BLaER1 treated with 17β-estradiol and CSF1 and Interleukin-3, amounts not matched to agents 10 nM and 100 nM (cell line): ENCODE measurements around the gene LKAAEAR1.

Source experiments
- H3K27ac ChIP-seq, 11 experiments: shearing (Covaris generic); formaldehyde crosslinking; 2 replicates each; pipeline ENCODE4 v1.8.1; 2022
- H3K27me3 ChIP-seq, 11 experiments: shearing (Covaris generic); formaldehyde crosslinking; 2 replicates each; pipeline ENCODE4 v1.8.1; 2022
- H3K36me3 ChIP-seq, 11 experiments: shearing (Covaris generic); formaldehyde crosslinking; 2 replicates each; pipeline ENCODE4 v1.8.1; 2022
- H3K4me1 ChIP-seq, 10 experiments: shearing (Covaris generic); formaldehyde crosslinking; 2 replicates each; pipeline ENCODE4 v1.8.1; 2022
- H3K4me2 ChIP-seq, 11 experiments: shearing (Covaris generic); formaldehyde crosslinking; 2 replicates each; pipeline ENCODE4 v1.8.1; 2022
- H3K4me3 ChIP-seq, 10 experiments: shearing (Covaris generic); formaldehyde crosslinking; 2 replicates each; pipeline ENCODE4 v1.8.1; 2022
- H3K9ac ChIP-seq, 11 experiments: shearing (Covaris generic); formaldehyde crosslinking; 2 replicates each; pipeline ENCODE4 v1.8.1; 2022
- H3K9me3 ChIP-seq, 11 experiments: shearing (Covaris generic); formaldehyde crosslinking; replicated peaks in 1 of 11; 2 replicates each; pipeline ENCODE4 v1.8.1; 2022
- H4K20me1 ChIP-seq, 11 experiments: shearing (Covaris generic); formaldehyde crosslinking; 2 replicates each; pipeline ENCODE4 v1.8.1; 2022
- Cebpa-rat ChIP-seq, 11 experiments: shearing (Covaris generic); IDR thresholded peaks; 2 replicates each; pipeline ENCODE4 v1.8.1; 2022

Gene LKAAEAR1

GRCh38 chr20:64052987-64053840, 31.0 kb downstream of the LKAAEAR1 start:
- Histone ChIP-seq H3K4me1 (peaks cover 45 to 92% (median 84%) of the 10 kb centered on the region in 10 experiments), H3K4me2 (peak overlapping the region; percentile 62 to 92 (median 81); a peak in 21 of 22 replicates), H4K20me1 (peaks cover 0 to 17% (median 4%) of the 10 kb centered on the region in 11 experiments; a peak in 11 of 22 replicates), H3K9ac (peak overlapping the region in 8 of 11 experiments; percentile 20 to 65 (median 44); a peak in 10 of 22 replicates), H3K27me3 (peaks cover 47 to 74% (median 61%) of the 10 kb centered on the region in 11 experiments), H3K9me3 (no peaks in the 10 kb centered on the region), H3K36me3 (no peaks in the 10 kb centered on the region), H3K27ac (peak overlapping the region in 2 of 11 experiments; percentile 36 to 65; a peak in 4 of 22 replicates), H3K4me3 (peak overlapping the region in 1 of 10 experiments; percentile 55; a peak in 1 of 20 replicates)
- TF ChIP-seq Cebpa-rat (IDR thresholded peaks at IDR 0.05) = no peak

- no peak overlapping the region for H3K27ac ChIP-seq
- peak overlapping the region in 6 of 11 experiments; percentile 81 to 98 (median 88); a peak in 9 of 22 replicates for H3K4me2 ChIP-seq
- no peak overlapping the region for H3K4me3 ChIP-seq
- no peak for TF ChIP-seq Cebpa-rat (IDR thresholded peaks at IDR 0.05)
- peaks cover 55 to 82% (median 70%) of the 10 kb centered on the region in 11 experiments for H3K27me3 ChIP-seq
- no peaks in the 10 kb centered on the region for H3K36me3 ChIP-seq
- peaks cover 0 to 25% (median 6%) of the 10 kb centered on the region in 11 experiments; a peak in 10 of 22 replicates for H4K20me1 ChIP-seq
- 0 out of 22 replicates have a peak overlapping the region, but pooled peaks of 1 of the 11 experiments have one; percentile 29 for H3K9ac ChIP-seq
- H3K4me1 ChIP-seq = peaks cover 36 to 89% (median 80%) of the 10 kb centered on the region in 10 experiments
- H3K9me3 ChIP-seq = no peaks in the 10 kb centered on the region
Observed at GRCh38 chr20:64052326-64052722, 31.9 kb downstream of the LKAAEAR1 start.

DNA sequence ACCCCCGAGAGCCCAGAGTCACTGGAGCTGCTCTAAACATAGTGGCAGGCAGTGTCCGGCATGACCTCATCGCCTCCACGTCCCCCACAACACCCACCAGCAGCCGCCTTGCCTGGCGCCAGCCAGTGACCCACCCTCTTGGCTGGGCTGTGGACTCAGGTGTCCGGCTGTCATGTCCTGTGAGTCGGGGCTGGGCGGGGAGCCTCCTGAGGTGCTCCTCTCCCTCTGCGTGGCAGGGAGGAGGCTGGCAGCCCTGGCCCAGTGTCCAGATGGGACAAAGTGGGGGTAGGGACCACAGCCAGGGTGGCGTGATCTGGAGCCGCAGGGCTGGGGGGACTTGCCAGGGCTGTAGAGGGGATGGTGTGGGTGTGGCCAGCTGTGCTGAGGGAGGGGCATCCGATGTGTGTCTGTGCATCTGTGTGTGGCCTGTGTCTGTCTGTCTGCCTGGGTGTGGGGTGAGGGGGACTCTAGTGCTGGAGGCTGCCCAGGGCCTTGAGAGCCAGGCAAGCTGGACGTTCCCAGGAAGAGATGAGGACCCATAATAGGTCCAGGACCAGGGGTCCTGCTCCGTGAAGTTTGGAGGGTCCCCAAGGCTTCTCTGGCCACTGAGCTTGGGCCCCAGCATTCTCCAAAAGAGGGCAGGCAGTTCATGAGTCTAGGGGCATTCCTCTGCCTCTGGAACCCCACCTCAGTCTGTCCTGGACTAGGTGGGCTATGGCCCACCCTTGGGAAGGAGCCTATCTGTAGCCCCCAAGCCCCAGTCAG, 32.5 kb downstream of the LKAAEAR1 start:
- Histone ChIP-seq H3K36me3 (no peaks in the 10 kb centered on the region), H3K4me3 (no peak overlapping the region), H3K27me3 (peaks cover 61 to 88% (median 76%) of the 10 kb centered on the region in 11 experiments), H4K20me1 (peaks cover 0 to 31% (median 6%) of the 10 kb centered on the region in 11 experiments; a peak in 10 of 22 replicates), H3K4me2 (peak overlapping the region in 8 of 11 experiments; percentile 4 to 98 (median 90); a peak in 15 of 22 replicates), H3K9ac (no peak overlapping the region), H3K9me3 (no peaks in the 10 kb centered on the region), H3K4me1 (peaks cover 30 to 83% (median 75%) of the 10 kb centered on the region in 10 experiments), H3K27ac (no peak overlapping the region)
- no peak for TF ChIP-seq Cebpa-rat (IDR thresholded peaks at IDR 0.05)

GRCh38 chr20:64051033-64051452, 33.2 kb downstream of the LKAAEAR1 start:
- Histone ChIP-seq H3K36me3 (no peaks in the 10 kb centered on the region), H3K27me3 (peaks cover 68 to 95% (median 83%) of the 10 kb centered on the region in 11 experiments), H3K27ac (no peak overlapping the region), H3K4me3 (no peak overlapping the region), H3K4me1 (peaks cover 23 to 76% (median 68%) of the 10 kb centered on the region in 10 experiments), H4K20me1 (peaks cover 0 to 36% (median 6%) of the 10 kb centered on the region in 11 experiments; a peak in 10 of 22 replicates), H3K4me2 (peak overlapping the region in 10 of 11 experiments; percentile 76 to 98 (median 89); a peak in 18 of 22 replicates), H3K9ac (peak overlapping the region in 3 of 11 experiments; percentile 16 to 71 (median 61); a peak in 2 of 22 replicates), H3K9me3 (no peaks in the 10 kb centered on the region)
- TF ChIP-seq Cebpa-rat (IDR thresholded peaks at IDR 0.05) = no peak

DNA sequence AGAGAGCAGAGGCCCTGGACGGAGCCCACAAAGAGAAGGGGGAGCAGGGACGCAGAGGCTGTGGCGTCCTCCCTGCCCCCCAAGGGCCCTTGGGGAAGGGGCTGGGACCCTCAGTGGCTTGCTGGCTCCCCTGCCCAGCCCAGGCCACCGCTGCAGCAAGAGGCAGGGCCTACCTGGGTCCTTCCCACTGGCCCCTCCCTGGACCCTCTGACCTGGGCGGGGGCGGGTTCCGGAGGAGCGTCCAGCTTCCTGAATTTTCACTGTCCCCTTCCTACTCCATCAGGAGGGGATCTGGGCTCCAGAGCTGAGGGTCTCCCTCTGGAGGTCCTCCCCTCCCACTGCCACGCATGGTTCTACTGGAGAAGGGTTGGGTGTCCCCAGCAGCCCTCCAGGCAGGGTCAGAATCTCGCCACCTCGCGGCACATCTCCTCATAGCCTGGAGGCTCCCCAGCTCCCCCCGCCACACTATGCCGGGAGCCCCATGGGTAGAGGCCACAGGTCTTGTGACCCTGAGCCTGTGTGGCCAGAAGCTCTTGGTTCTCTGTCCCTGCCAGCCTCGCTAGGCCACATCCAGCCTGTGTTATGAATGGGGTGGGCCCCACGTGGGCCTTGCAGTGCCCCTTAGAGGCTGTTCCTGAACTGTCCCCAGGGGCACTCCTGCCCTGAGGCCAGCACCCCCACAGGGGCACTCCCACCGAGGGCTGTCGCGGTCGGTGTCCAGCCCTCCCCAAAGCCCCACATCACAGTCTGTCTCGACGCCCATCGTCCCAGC, 33.8 kb downstream of the LKAAEAR1 start:
- H3K4me3 ChIP-seq = peak overlapping the region in 7 of 10 experiments; percentile 54 to 69 (median 61); a peak in 12 of 20 replicates
- peak overlapping the region; percentile 76 to 98 (median 86) for H3K4me2 ChIP-seq
- no peak overlapping the region for H3K27ac ChIP-seq
- H3K4me1 ChIP-seq = peaks cover 19 to 76% (median 65%) of the 10 kb centered on the region in 10 experiments
- peaks cover 73 to 95% (median 89%) of the 10 kb centered on the region in 11 experiments for H3K27me3 ChIP-seq
- no peaks in the 10 kb centered on the region for H3K36me3 ChIP-seq
- H3K9ac ChIP-seq = peak overlapping the region in 7 of 11 experiments; percentile 35 to 71 (median 55); a peak in 11 of 22 replicates
- peaks cover 0 to 39% (median 6%) of the 10 kb centered on the region in 11 experiments; a peak in 11 of 22 replicates for H4K20me1 ChIP-seq
- no peak for TF ChIP-seq Cebpa-rat (IDR thresholded peaks at IDR 0.05)
- H3K9me3 ChIP-seq = no peaks in the 10 kb centered on the region

- H3K9me3 ChIP-seq = no peaks in the 10 kb centered on the region
- peaks cover 0 to 39% (median 6%) of the 10 kb centered on the region in 11 experiments; a peak in 11 of 22 replicates for H4K20me1 ChIP-seq
- H3K27ac ChIP-seq = no peak overlapping the region
- peak overlapping the region in 8 of 11 experiments; percentile 35 to 71 (median 50); a peak in 14 of 22 replicates for H3K9ac ChIP-seq
- peaks cover 24 to 76% (median 62%) of the 10 kb centered on the region in 10 experiments for H3K4me1 ChIP-seq
- H3K27me3 ChIP-seq = peaks cover 73 to 99% (median 94%) of the 10 kb centered on the region in 11 experiments
- H3K4me2 ChIP-seq = peak overlapping the region; percentile 76 to 98 (median 86)
- H3K4me3 ChIP-seq = peak overlapping the region in 9 of 10 experiments; percentile 54 to 69 (median 59); a peak in 17 of 20 replicates
- no peak for TF ChIP-seq Cebpa-rat (IDR thresholded peaks at IDR 0.05)
- H3K36me3 ChIP-seq = no peaks in the 10 kb centered on the region
Observed at GRCh38 chr20:64049878-64050260, 34.3 kb downstream of the LKAAEAR1 start.

- Histone ChIP-seq H3K4me2 (peak within 1 kb of the TSS; percentile 76 to 98 (median 88)), H3K4me3 (peak within 1 kb of the TSS; percentile 48 to 69 (median 58)), H3K9ac (peak within 1 kb of the TSS in 9 of 11 experiments; percentile 36 to 71 (median 56); a peak in 15 of 22 replicates), H4K20me1 (peaks cover 0 to 39% (median 6%) of the 10 kb centered on the region in 11 experiments; a peak in 12 of 22 replicates), H3K27ac (no peak within 1 kb of the TSS), H3K4me1 (peaks cover 25 to 76% (median 59%) of the 10 kb centered on the region in 10 experiments), H3K36me3 (no peaks in the 10 kb centered on the region), H3K9me3 (no peaks in the 10 kb centered on the region), H3K27me3 (peaks cover 73 to 100% (median 98%) of the 10 kb centered on the region in 11 experiments)
- no peak for TF ChIP-seq Cebpa-rat (IDR thresholded peaks at IDR 0.05)
Observed at GRCh38 chr20:64049060-64049877, 34.9 kb downstream of the LKAAEAR1 start, which contains the start of gene SOX18. Gene SOX18 (minus strand): TSS chr20:64049639. CDS start chr20:64049516, 123 bp downstream.
